Measurements from ENCODE around the gene ABHD14A.

DNA sequence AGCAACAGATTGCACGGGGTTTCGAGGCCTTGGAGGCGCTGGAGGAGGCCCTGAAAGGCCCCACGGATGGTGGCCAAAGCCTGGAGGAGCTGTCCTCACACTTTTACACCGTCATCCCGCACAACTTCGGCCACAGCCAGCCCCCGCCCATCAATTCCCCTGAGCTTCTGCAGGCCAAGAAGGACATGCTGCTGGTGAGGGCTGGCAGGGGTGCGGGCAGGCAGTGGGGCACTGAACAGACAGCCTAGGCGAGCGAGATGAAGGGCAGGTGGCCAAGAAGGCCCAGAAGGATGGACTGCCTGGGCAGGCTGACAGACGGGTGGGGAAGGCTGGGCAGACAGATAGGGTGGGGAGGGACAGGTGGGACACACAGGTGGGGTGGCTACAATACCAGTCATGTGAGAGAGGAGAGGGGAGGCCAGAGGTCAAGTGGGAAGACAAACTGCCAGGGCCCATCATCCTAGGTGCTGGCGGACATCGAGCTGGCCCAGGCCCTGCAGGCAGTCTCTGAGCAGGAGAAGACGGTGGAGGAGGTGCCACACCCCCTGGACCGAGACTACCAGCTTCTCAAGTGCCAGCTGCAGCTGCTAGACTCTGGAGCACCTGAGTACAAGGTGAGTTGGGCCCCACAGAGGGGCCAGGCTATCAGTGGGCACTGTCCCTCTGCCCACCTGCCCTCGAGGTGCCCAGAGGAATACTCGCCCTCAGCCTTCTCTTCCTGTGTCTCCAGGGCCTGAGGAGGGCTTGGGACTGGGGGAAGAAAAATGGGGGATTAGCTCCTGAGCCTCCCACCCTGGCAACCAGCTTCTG, 29.6 kb upstream of the ABHD14A start:
- TF ChIP-seq EZH2 (optimal IDR thresholded peaks at IDR 0.05; ENCODE audit: low read depth, low read length): no peak
- TF ChIP-seq, protein P1, sequence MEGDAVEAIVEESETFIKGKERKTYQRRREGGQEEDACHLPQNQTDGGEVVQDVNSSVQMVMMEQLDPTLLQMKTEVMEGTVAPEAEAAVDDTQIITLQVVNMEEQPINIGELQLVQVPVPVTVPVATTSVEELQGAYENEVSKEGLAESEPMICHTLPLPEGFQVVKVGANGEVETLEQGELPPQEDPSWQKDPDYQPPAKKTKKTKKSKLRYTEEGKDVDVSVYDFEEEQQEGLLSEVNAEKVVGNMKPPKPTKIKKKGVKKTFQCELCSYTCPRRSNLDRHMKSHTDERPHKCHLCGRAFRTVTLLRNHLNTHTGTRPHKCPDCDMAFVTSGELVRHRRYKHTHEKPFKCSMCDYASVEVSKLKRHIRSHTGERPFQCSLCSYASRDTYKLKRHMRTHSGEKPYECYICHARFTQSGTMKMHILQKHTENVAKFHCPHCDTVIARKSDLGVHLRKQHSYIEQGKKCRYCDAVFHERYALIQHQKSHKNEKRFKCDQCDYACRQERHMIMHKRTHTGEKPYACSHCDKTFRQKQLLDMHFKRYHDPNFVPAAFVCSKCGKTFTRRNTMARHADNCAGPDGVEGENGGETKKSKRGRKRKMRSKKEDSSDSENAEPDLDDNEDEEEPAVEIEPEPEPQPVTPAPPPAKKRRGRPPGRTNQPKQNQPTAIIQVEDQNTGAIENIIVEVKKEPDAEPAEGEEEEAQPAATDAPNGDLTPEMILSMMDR (IDR thresholded peaks at IDR 0.05; ENCODE audit: low read length): no peak

Measured in MM.1S (cell line).